GM23338 (cell line): ENCODE measurements around the gene MRPS34. TPM values are rescaled to one million over a fixed set of nuclear protein-coding genes. Genes with fewer than 3 reads are reported as not detected.

ENCODE experiments used
- ATAC-seq: fragments of 200-7000 bp; cut with Tn5 transposase; 3 replicates; pipeline ENCODE4 v1.9.1; 2020
- DNase-seq: peaks from one replicate; pipeline ENCODE4 v3.0.0-alpha.2; 2015; ENCODE audit warnings: low spot score
- H2AFZ ChIP-seq: fragments of 200-600 bp; sonication (generic); 2 replicates; pipeline ENCODE4 v1.8.0; 2016; ENCODE audit warnings: antibody characterized with exemption, mild to moderate bottlenecking, moderate library complexity
- H3F3A ChIP-seq: fragments of 200-600 bp; sonication (generic); replicated peaks from 2 replicates; pipeline ENCODE4 v1.8.0; 2017; ENCODE audit warnings: antibody characterized with exemption, mixed run types, low read depth
- H3K27ac ChIP-seq: fragments of 200-600 bp; sonication (generic); 2 replicates; pipeline ENCODE4 v1.6.1; 2016; ENCODE audit warnings: low read depth
- H3K27me3 ChIP-seq: fragments of 200-600 bp; sonication (generic); 2 replicates; pipeline ENCODE4 v1.8.0; 2016; ENCODE audit warnings: mild to moderate bottlenecking, mixed run types, moderate library complexity; ENCODE audit not compliant: insufficient read depth
- H3K36me3 ChIP-seq: fragments of 200-600 bp; sonication (generic); 2 replicates; pipeline ENCODE4 v1.8.0; 2016; ENCODE audit warnings: mild to moderate bottlenecking; ENCODE audit not compliant: insufficient read depth
- H3K4me1 ChIP-seq: fragments of 200-600 bp; sonication (generic); 2 replicates; pipeline ENCODE4 v1.8.0; 2016; ENCODE audit warnings: mild to moderate bottlenecking, moderate library complexity; ENCODE audit not compliant: insufficient read depth
- H3K4me2 ChIP-seq: fragments of 200-600 bp; sonication (generic); 2 replicates; pipeline ENCODE4 v1.7.1; 2017; ENCODE audit warnings: mixed run types
- H3K4me3 ChIP-seq: fragments of 200-600 bp; sonication (generic); 2 replicates; pipeline ENCODE4 v1.6.1; 2016; ENCODE audit warnings: mixed run types
- H3K79me2 ChIP-seq: fragments of 200-600 bp; sonication (generic); replicated peaks from 2 replicates; pipeline ENCODE4 v1.8.0; 2017; ENCODE audit warnings: mild to moderate bottlenecking; ENCODE audit not compliant: insufficient read depth
- H3K9me2 ChIP-seq: fragments of 200-600 bp; sonication (generic); 2 replicates; pipeline ENCODE4 v1.8.0; 2017; ENCODE audit not compliant: insufficient read depth
- H4K20me1 ChIP-seq: fragments of 200-600 bp; sonication (generic); replicated peaks from 2 replicates; pipeline ENCODE4 v1.8.0; 2017; ENCODE audit warnings: mild to moderate bottlenecking; ENCODE audit not compliant: insufficient read depth
- H3K27ac Mint-ChIP-seq: 2 replicates; pipeline ENCODE4 v1.8.0; 2020; ENCODE audit warnings: inconsistent platforms, mild to moderate bottlenecking, moderate library complexity, mixed read lengths
- H3K27me3 Mint-ChIP-seq: 3 replicates; pipeline ENCODE4 v1.8.0; 2022; ENCODE audit warnings: low read depth, mild to moderate bottlenecking, moderate library complexity, mixed read lengths, inconsistent platforms; ENCODE audit not compliant: insufficient read depth, poor library complexity
- H3K36me3 Mint-ChIP-seq: 3 replicates; pipeline ENCODE4 v1.8.0; 2021; ENCODE audit warnings: low read depth, mild to moderate bottlenecking, inconsistent platforms, moderate library complexity, mixed read lengths
- H3K4me1 Mint-ChIP-seq: 3 replicates; pipeline ENCODE4 v1.8.0; 2020; ENCODE audit warnings: mild to moderate bottlenecking, inconsistent platforms, mixed read lengths
- H3K4me3 Mint-ChIP-seq: 3 replicates; pipeline ENCODE4 v1.8.0; 2021; ENCODE audit warnings: moderate library complexity, mild to moderate bottlenecking, inconsistent platforms, mixed read lengths
- H3K9me3 Mint-ChIP-seq: 3 replicates; pipeline ENCODE4 v1.8.0; 2020; ENCODE audit warnings: moderate library complexity, mild to moderate bottlenecking, inconsistent platforms, mixed read lengths
- CREB1 ChIP-seq: fragments of 250-450 bp; sonication (Bioruptor Pico); IDR thresholded peaks from 2 replicates; pipeline ENCODE4 v1.5.0; 2020; ENCODE audit warnings: low read depth, mild to moderate bottlenecking, moderate library complexity
- EZH2 ChIP-seq: fragments of 200-600 bp; sonication (generic); IDR thresholded peaks from one replicate; pipeline ENCODE4 v1.8.0; 2017; ENCODE audit warnings: antibody characterized with exemption, mild to moderate bottlenecking, low read depth; ENCODE audit not compliant: unreplicated experiment
- EZH2phosphoT487 ChIP-seq: fragments of 200-600 bp; sonication (generic); IDR thresholded peaks from one replicate; pipeline ENCODE4 v1.8.1; 2018; ENCODE audit warnings: antibody characterized with exemption; ENCODE audit not compliant: unreplicated experiment
- JUNB ChIP-seq: IDR thresholded peaks from one replicate; pipeline ENCODE4 v1.6.1; 2016; ENCODE audit warnings: antibody characterized with exemption; ENCODE audit not compliant: unreplicated experiment
- NANOG ChIP-seq: IDR thresholded peaks from 2 replicates; pipeline ENCODE4 v1.6.1; 2016; ENCODE audit warnings: antibody characterized with exemption, borderline replicate concordance
- POLR2AphosphoS5 ChIP-seq: IDR thresholded peaks from 2 replicates; pipeline ENCODE4 v1.6.1; 2016; ENCODE audit warnings: antibody characterized with exemption, low read depth
- ZNF331 ChIP-seq: fragments of 250-450 bp; sonication (Bioruptor Pico); IDR thresholded peaks from 2 replicates; pipeline ENCODE4 v1.5.0; 2020; ENCODE audit warnings: low read depth, mild to moderate bottlenecking, moderate library complexity
- polyA plus RNA-seq: library from polyadenylated mRNA; unstranded; fragments of >200 nt; fragmentation: Nextera tagmentation; extraction: Ambion mirVana; gene quantifications from 2 replicates; pipeline ENCODE4 v1.2.1, GENCODE V29; 2016
- total RNA-seq: library from RNA; depleted of rRNA; stranded (reverse); fragments of >200 nt; shearing (Covaris generic); gene quantifications from 2 replicates; pipeline ENCODE4 v1.2.3, GENCODE V29; 2014
- TF ChIP-seq, protein P1 (sequence below): fragments of 250-450 bp; sonication (Bioruptor Pico); IDR thresholded peaks from 2 replicates; pipeline ENCODE4 v1.5.0; 2020; ENCODE audit warnings: mild to moderate bottlenecking, moderate library complexity
- TF ChIP-seq, protein P2 (sequence below), 2 experiments: fragments of 200-600 bp in 1 of 2; sonication (generic) in 1 of 2; conservative IDR thresholded peaks; 2 replicates each; pipeline versions ENCODE4 v1.5.1 to v1.6.1; 2016 to 2017; ENCODE audit warnings: antibody characterized with exemption in 2 of 2, low read depth in 2 of 2, mild to moderate bottlenecking in 2 of 2, moderate library complexity in 1 of 2
- TF ChIP-seq, protein P3 (sequence below): IDR thresholded peaks from one replicate; pipeline ENCODE4 v1.6.1; 2018; ENCODE audit warnings: antibody characterized with exemption; ENCODE audit not compliant: unreplicated experiment
- TF ChIP-seq, protein P4 (sequence below): IDR thresholded peaks from 2 replicates; pipeline ENCODE4 v1.6.1; 2016; ENCODE audit warnings: antibody characterized with exemption

Gene MRPS34
- total and polyA plus RNA-seq, 2 experiments from 2014 or later = 248 to 391 TPM

DNA sequence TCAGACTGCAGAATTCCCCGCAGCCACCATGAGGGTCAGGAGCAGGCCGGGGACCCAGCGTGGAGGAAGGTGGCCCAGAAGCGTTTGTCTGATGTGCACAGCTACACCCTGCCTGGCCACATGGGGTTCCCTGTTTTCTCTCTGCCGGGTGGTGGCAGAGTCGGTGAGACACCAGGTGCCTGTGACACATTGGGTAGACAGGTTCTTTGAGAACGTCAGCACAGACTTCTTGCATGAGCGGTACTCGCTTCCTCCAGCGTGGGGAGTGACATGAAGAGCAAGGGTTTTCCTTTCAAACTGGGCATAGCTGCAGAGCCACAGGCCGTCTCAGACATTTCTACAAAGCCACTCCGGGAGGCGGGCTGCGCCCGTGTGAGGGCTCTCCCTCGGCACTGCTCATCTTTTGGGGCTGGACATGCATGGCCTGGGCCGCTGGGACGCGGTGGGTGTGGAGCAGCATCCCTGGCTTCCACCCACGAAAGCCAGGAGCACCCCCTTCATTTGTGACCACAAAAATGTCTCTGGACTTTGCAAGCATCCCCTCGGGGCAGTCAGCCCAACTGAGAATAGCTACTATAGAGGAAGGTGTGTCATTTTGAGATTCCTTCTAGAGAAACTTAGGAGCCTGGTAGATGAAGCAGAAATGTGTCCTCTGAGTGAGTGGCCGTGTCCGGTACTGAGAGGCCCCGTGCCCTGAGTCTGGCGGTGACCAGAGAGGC, 27.6 kb downstream of the MRPS34 start (continued):
- no peak for TF ChIP-seq ZNF331 (CRISPR knock-in tag)
- TF ChIP-seq, protein P1, sequence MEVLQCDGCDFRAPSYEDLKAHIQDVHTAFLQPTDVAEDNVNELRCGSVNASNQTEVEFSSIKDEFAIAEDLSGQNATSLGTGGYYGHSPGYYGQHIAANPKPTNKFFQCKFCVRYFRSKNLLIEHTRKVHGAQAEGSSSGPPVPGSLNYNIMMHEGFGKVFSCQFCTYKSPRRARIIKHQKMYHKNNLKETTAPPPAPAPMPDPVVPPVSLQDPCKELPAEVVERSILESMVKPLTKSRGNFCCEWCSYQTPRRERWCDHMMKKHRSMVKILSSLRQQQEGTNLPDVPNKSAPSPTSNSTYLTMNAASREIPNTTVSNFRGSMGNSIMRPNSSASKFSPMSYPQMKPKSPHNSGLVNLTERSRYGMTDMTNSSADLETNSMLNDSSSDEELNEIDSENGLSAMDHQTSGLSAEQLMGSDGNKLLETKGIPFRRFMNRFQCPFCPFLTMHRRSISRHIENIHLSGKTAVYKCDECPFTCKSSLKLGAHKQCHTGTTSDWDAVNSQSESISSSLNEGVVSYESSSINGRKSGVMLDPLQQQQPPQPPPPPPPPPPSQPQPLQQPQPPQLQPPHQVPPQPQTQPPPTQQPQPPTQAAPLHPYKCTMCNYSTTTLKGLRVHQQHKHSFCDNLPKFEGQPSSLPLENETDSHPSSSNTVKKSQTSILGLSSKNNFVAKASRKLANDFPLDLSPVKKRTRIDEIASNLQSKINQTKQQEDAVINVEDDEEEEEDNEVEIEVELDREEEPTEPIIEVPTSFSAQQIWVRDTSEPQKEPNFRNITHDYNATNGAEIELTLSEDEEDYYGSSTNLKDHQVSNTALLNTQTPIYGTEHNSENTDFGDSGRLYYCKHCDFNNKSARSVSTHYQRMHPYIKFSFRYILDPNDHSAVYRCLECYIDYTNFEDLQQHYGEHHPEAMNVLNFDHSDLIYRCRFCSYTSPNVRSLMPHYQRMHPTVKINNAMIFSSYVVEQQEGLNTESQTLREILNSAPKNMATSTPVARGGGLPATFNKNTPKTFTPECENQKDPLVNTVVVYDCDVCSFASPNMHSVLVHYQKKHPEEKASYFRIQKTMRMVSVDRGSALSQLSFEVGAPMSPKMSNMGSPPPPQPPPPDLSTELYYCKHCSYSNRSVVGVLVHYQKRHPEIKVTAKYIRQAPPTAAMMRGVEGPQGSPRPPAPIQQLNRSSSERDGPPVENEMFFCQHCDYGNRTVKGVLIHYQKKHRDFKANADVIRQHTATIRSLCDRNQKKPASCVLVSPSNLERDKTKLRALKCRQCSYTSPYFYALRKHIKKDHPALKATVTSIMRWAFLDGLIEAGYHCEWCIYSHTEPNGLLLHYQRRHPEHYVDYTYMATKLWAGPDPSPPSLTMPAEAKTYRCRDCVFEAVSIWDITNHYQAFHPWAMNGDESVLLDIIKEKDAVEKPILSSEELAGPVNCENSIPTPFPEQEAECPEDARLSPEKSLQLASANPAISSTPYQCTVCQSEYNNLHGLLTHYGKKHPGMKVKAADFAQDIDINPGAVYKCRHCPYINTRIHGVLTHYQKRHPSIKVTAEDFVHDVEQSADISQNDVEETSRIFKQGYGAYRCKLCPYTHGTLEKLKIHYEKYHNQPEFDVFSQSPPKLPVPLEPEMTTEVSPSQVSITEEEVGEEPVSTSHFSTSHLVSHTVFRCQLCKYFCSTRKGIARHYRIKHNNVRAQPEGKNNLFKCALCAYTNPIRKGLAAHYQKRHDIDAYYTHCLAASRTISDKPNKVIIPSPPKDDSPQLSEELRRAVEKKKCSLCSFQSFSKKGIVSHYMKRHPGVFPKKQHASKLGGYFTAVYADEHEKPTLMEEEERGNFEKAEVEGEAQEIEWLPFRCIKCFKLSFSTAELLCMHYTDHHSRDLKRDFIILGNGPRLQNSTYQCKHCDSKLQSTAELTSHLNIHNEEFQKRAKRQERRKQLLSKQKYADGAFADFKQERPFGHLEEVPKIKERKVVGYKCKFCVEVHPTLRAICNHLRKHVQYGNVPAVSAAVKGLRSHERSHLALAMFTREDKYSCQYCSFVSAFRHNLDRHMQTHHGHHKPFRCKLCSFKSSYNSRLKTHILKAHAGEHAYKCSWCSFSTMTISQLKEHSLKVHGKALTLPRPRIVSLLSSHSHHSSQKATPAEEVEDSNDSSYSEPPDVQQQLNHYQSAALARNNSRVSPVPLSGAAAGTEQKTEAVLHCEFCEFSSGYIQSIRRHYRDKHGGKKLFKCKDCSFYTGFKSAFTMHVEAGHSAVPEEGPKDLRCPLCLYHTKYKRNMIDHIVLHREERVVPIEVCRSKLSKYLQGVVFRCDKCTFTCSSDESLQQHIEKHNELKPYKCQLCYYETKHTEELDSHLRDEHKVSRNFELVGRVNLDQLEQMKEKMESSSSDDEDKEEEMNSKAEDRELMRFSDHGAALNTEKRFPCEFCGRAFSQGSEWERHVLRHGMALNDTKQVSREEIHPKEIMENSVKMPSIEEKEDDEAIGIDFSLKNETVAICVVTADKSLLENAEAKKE (CRISPR knock-in tag) = no peak

- no peaks in the 10 kb centered on the region for H3K9me2 ChIP-seq
- peaks cover 16% of the 10 kb centered on the region for H3K36me3 Mint-ChIP-seq
- H3K4me1 Mint-ChIP-seq = no peaks in the 10 kb centered on the region
- no peak overlapping the region for H3K4me2 ChIP-seq
- no peaks in the 10 kb centered on the region for H4K20me1 ChIP-seq
- H3K27me3 Mint-ChIP-seq = peaks cover 10% of the 10 kb centered on the region
- no peak overlapping the region for H3K4me3 Mint-ChIP-seq
- no peak overlapping the region for H3K27ac ChIP-seq
- H3K4me1 ChIP-seq = no peaks in the 10 kb centered on the region
- no peaks in the 10 kb centered on the region for H3K27me3 ChIP-seq
- H2AFZ ChIP-seq = no peak overlapping the region
- peaks cover 9% of the 10 kb centered on the region for H3F3A ChIP-seq
- no peaks in the 10 kb centered on the region for H3K79me2 ChIP-seq
- H3K36me3 ChIP-seq = no peaks in the 10 kb centered on the region
- ATAC-seq (peak; percentile 51), DNase-seq (peak; percentile 22)
- no peak overlapping the region for H3K27ac Mint-ChIP-seq
- H3K9me3 Mint-ChIP-seq = peaks cover 3% of the 10 kb centered on the region; the same call in 2 of the 3 replicates
- H3K4me3 ChIP-seq = no peak overlapping the region
- TF ChIP-seq JUNB = no peak
- no peak for TF ChIP-seq CREB1
- TF ChIP-seq, protein P2, sequence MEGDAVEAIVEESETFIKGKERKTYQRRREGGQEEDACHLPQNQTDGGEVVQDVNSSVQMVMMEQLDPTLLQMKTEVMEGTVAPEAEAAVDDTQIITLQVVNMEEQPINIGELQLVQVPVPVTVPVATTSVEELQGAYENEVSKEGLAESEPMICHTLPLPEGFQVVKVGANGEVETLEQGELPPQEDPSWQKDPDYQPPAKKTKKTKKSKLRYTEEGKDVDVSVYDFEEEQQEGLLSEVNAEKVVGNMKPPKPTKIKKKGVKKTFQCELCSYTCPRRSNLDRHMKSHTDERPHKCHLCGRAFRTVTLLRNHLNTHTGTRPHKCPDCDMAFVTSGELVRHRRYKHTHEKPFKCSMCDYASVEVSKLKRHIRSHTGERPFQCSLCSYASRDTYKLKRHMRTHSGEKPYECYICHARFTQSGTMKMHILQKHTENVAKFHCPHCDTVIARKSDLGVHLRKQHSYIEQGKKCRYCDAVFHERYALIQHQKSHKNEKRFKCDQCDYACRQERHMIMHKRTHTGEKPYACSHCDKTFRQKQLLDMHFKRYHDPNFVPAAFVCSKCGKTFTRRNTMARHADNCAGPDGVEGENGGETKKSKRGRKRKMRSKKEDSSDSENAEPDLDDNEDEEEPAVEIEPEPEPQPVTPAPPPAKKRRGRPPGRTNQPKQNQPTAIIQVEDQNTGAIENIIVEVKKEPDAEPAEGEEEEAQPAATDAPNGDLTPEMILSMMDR (conservative IDR thresholded peaks at IDR 0.05; ENCODE audit: low read depth in 2 of 2) = no peak
- TF ChIP-seq EZH2 = no peak
- no peak for TF ChIP-seq EZH2phosphoT487
- TF ChIP-seq, protein P3, sequence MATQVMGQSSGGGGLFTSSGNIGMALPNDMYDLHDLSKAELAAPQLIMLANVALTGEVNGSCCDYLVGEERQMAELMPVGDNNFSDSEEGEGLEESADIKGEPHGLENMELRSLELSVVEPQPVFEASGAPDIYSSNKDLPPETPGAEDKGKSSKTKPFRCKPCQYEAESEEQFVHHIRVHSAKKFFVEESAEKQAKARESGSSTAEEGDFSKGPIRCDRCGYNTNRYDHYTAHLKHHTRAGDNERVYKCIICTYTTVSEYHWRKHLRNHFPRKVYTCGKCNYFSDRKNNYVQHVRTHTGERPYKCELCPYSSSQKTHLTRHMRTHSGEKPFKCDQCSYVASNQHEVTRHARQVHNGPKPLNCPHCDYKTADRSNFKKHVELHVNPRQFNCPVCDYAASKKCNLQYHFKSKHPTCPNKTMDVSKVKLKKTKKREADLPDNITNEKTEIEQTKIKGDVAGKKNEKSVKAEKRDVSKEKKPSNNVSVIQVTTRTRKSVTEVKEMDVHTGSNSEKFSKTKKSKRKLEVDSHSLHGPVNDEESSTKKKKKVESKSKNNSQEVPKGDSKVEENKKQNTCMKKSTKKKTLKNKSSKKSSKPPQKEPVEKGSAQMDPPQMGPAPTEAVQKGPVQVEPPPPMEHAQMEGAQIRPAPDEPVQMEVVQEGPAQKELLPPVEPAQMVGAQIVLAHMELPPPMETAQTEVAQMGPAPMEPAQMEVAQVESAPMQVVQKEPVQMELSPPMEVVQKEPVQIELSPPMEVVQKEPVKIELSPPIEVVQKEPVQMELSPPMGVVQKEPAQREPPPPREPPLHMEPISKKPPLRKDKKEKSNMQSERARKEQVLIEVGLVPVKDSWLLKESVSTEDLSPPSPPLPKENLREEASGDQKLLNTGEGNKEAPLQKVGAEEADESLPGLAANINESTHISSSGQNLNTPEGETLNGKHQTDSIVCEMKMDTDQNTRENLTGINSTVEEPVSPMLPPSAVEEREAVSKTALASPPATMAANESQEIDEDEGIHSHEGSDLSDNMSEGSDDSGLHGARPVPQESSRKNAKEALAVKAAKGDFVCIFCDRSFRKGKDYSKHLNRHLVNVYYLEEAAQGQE = no peak
- TF ChIP-seq, protein P4, sequence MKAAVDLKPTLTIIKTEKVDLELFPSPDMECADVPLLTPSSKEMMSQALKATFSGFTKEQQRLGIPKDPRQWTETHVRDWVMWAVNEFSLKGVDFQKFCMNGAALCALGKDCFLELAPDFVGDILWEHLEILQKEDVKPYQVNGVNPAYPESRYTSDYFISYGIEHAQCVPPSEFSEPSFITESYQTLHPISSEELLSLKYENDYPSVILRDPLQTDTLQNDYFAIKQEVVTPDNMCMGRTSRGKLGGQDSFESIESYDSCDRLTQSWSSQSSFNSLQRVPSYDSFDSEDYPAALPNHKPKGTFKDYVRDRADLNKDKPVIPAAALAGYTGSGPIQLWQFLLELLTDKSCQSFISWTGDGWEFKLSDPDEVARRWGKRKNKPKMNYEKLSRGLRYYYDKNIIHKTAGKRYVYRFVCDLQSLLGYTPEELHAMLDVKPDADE = no peak
- TF ChIP-seq POLR2AphosphoS5 = no peak
- no peak for TF ChIP-seq NANOG
Observed at GRCh38 chr16:1744338-1744840, 28.5 kb downstream of the MRPS34 start.
